GM10847 (cell line): Measurements from ENCODE around the gene EOLA2.
"Not testable (repeated sequence)": the region's sequence is repeated elsewhere in the genome, so short reads cannot be mapped to it uniquely, and the experiment has no call there.

Source experiments
- POLR2A ChIP-seq: IDR thresholded peaks from 2 replicates; pipeline ENCODE4 v1.6.1; 2011; ENCODE audit not compliant: insufficient read length; ENCODE audit errors: extremely low read depth

Gene EOLA2

DNA sequence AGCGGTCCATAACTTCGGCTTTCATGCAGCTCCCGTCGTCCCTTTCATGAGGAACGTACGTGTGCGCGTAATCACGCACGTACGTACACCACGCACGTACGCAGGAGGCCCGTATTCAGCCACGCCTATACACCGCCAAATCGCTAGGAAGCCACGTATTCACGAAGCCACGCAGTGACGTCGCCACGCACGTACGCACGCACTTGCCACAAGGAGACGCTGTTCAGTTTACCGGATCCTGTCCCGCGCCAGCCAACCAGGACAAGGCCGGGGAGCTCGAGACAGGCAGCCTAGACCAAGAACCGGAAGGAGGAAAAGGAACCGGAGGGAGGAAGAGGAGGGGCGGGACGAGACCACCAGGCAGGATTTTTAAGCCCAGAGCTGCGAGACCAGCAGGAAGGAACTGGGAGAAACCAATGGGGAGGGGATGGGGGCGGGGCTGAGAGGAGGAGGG is at the start of gene EOLA2:
Gene EOLA2, minus strand, starts transcription at position 65 of the 454 bp plus-strand sequence. CDS start 4,617 bp downstream, outside the sequence.
- peak; percentile 62 for TF ChIP-seq POLR2A

- TF ChIP-seq POLR2A = no peak
Observed at GRCh38 chrX:149987613-149988012, 49.3 kb upstream of the EOLA2 start.

DNA sequence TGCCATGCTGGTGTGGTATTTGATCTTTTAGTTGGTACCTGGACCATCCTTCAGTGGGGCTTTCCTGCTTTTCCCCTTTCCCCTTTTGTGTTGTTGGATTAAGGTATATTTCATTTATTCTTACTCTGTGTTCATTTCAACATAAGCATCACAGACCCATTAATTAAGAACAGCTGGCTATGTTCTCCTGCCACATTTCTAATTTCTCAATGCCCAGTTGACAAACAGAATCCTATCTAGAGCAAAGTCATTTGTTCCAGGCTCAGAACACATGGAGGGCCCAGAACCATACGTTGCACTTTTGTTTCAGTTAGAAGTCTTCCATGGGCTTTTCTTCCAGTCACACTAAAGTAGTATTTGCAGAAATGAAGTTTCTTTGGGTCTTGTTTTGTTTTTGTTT is 46.1 kb upstream of the EOLA2 start:
- TF ChIP-seq POLR2A = no peak

- TF ChIP-seq POLR2A = no peak
Observed at GRCh38 chrX:149982310-149982709, 44.0 kb upstream of the EOLA2 start.

DNA sequence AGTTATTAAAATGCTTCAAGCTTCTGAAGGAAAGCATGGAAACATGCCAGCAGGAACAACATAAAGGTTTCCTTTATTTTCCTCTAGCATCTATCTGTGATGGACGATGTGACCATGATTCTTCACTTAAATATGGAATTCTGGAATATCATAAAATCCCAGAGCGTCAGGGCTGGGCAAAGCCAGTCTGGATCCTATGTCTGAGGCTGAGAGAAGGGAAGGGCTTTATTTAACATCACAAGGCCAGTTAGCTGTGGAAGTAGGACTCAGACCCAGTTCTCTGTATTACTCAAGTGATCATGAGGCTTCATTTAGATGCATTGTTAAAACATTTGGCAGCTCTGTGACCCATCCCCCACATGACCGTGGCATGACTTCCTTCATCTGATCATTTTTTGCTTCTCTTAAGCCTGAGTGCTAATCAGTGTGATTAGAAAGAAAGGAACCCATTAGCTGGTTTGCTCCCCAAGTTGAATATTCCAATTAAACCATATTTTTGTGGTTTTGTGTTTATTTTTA is 40.9 kb upstream of the EOLA2 start:
- TF ChIP-seq POLR2A = no peak

DNA sequence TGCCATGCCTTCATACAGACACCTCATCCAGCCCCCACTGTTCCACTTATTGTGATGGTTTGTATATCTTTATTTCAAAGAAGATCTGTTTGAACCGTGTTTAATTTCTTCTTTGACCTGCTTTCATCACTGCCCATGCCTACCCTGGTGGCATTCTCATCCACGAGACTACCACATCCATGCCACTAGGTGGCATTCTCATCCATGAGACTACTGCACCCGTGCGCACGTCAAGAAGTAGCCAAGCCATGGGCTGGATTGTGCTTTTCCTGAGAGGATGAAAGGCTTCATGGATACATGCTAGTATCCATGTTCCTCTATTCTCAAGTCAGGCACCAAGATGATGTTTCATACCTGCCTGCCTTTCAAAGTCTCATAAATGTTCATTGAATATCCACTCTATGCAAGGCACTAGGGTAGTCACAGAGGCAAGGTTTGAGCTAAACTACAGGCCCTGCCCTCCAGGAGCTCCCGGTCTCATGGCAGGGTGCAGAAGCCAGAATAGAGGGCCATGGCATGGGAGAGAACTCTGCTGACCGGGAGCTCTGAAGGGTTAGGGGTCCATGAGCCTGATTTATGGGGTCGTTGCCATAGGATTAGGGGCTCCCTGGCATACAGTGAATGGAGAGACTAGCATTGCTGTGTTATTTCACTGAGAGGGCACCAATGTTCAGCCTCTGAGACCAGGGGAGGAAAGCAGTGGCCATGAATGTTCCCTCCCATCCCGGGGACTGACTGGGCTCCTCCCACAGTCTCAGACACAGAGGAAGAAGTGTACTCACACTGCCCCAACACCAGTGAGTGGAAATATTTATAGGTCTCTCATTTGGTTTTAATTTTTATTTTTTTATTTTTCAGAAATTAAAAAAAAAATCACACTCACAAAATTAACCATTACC is 24.8 kb upstream of the EOLA2 start:
- TF ChIP-seq POLR2A = no peak

DNA sequence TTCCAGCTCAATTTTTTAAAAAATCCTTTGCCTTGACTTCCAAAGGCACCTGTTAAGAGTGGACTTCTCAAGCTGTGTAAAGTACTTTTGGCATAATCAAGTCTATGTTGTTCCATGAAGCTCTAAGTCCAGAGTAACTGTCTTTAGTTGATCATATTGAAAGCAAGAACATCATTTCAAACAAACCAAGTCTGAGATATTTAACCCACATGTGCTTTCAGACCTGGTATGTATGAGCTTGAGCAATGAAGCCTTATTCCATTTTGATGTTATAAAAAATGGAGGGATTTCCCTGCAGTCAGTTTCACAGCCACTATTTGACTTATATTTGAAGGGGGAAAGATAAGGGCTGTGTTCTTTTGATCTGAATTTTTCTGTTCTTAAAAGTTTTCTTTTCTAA is 23.7 kb upstream of the EOLA2 start:
- TF ChIP-seq POLR2A = no peak

DNA sequence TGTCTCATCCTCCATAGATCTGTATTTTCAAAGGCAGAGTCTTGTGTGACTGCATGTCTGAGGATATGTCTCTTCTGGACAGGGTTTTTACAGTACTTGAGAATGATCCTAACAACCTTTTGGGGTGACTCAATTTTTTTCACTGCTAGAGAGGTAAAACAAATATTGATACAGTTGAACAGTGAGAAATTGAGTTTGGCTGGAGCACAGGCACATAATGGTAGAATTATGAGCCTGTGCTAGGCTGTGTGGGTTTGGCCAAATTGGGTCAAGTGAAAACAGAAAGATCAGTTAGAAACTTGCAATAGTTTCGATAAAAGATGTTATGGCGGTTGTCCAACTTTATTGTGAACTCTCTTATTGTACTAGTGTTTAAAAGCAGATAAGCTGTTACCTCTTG is 23.3 kb upstream of the EOLA2 start:
- TF ChIP-seq POLR2A = no peak

DNA sequence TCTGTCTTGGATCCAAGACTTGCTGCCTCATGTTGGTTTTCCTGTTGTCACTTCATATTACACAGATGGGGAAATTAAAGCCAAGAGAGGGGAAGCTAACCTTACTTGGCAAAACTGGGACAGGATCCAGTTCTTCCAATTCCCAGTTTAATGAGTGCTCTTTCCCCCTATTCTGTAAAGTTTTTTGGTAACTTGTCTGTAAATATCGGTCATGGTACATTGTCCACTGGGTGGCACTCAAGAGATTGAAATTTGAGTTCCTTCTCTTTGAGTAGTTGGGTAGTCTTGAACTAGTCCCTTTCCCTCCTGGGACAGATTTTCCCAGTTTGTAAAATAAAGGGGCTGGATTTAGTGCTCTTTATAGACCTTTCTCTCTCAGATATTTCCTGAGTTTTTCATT is 12.4 kb upstream of the EOLA2 start:
- TF ChIP-seq POLR2A = no peak

DNA sequence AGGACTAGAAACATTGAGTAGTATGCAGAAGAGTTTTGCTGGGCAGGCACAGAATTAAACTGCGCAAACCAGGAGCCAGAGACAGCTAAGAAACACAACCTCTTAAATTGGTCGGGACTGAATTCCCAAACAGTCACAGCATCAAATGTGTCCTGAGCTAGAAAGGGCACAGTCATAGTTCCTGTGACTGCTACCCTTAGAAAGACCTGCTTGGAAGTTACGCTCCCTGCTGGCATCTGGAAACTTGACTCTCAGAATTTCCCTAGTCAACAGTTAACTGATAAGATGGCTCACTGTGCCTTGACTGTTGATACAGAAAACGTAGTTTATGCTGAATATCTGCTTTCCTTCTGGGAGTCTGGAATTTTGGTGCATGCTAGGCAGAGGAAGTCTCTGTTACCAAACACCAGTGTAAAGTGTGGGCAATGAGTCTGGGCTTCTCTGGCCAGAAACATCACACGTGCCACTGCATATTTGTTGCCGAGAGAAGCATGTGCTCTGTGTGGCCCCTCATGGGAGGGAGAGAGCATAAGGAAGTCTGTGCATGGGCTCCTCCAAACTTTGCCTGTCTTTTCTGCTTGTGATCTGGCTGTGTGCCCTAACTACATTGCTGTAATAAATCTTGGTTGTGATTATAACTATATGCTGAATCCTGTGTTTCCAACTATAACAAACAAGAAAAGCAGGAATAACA is 11.6 kb upstream of the EOLA2 start:
- TF ChIP-seq POLR2A = no peak

GRCh38 chrX:149948016-149948415 is 9.7 kb upstream of the EOLA2 start:
- no peak for TF ChIP-seq POLR2A

DNA sequence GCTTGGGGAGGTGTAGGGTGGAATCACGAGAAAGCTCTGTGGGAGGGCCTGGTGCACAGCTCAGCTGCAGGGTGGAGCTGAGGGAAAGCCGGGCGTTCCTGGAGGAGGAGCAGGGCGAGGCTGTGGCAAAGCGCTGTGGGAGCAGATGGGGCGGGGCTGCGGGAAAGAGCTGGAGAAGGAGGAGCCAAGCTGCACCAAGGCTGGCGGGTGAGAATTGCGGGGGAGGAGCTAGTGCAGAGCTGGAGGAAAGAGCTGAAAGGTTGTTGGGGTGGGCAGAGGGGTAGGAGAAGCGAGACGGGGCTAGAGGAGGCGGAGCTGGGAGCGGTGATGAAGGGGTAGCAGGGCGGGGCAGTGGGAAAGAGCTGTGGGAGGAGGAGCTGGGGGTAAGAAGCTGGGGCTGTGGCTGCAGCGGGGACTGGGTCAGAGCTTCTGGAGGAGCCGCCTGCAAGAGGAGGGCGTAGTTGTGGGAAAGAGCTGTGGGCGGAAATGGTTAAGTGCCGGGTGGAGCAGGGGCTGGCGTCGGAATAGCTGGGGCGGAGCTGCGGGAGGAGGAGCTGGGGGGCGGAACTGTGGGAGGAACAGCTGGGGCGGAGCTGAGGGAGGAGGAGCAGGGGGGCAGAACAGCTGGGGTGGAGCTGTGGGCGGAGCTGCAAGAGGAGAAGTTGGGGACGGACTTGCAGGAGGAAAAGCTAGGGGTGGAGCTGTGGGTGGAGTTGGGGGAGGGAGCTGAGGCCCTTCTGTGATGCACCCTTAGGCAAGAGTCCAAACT is 1.8 kb upstream of the EOLA2 start:
- peak; percentile 13 for TF ChIP-seq POLR2A

- TF ChIP-seq POLR2A = no peak
Observed at GRCh38 chrX:149939655-149939904, 1.3 kb upstream of the EOLA2 start.

DNA sequence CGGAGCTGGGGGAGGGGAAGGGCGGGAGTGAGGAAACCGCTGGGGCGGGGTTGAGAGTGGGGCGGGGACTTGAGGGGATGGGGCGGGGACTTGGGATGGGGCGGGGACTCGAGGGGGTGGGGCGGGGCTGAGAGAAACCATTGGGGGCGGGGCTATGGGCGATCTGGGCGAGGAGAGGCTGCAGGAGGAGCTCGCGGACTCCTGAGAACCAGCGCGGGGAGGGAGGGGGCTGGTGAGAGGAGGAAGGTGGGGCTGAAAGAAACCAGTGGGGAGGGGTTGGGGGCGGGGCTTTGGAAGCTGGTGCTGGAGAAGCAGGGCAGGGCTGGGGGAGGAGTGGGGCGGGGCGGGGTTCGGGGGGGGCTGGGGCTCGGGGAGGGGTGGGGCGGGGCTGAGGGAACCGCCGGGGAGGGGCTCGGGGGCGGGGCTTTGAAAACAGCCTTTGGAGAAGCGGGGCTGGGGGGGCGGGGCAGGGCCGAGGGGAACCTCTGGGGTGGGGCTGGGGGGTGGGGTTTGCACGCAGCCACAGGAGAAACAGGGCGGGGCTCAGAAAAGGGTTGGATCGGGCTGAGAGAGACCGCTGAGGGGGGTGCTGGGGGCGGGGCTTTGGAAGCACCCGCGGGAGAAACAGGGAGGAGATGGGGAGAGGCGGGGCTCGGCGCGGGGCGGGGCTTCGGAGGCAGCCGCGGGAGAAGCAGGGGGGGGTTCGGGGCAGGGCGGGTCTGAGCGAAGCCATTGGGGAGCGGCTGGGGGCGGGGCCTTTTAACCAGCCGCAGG is 777 bp upstream of the EOLA2 start:
- no peak for TF ChIP-seq POLR2A

GRCh38 chrX:149937871-149938426 is 342 bp downstream of the EOLA2 start:
- TF ChIP-seq POLR2A = no peak

DNA sequence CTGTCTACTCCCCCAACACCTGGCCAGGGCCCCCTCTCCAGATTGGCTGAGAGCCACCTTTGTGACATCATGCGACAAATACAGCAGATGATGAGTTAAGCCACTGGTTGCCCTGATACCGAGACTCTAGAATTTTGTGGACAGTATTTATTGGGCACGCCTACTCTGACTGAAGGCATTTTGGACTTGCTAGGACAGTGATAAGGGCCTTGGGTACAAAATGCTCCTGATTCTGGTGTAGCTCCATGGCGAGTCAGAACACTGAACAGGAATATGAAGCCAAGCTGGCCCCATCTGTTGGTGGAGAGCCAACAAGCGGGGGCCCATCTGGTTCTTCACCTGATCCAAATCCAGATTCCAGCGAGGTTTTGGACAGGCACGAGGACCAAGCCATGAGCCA is 8.9 kb downstream of the EOLA2 start, which contains the start of gene HSFX4:
Gene HSFX4, plus strand, starts transcription at position 174 of the 400 bp plus-strand sequence. Its CDS starts 72 bp downstream, at position 246.
- not testable (repeated sequence) for TF ChIP-seq POLR2A
